Measurements from ENCODE around the gene GRIK2. TPM values are rescaled to one million over a fixed set of nuclear protein-coding genes. Genes with fewer than 3 reads are reported as not detected.

The GRIK2 gene
- total RNA-seq, 3 donors from 2014 or later: 1.3 to 1.8 (median 1.5) TPM

DNA sequence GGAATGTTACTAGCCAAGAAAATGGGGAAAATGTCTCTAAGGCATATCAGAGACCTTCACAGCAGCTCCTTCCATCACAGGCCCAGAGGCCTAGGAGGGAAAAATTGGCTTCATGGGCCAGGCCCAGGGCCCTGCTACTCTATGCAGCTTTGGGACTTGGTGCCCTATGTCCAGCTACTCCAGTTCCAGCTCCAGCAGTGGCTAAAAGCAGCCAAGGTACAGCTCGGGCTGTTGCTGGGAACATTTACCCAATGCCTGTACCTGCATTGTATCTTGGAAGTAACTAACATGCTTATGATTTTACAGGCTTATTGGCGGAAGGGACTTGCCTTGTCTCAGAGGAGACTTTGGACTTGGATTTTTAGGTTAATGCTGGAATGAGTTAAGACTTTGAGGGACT is 390.6 kb downstream of the GRIK2 start:
- Histone ChIP-seq H3K4me1 (ENCODE audit: low read depth) (no peaks in the 10 kb centered on the region), H3K4me3 (no peak overlapping the region), H3K9me3 (peaks cover 7% of the 10 kb centered on the region), H3K36me3 (ENCODE audit: low read depth) (no peaks in the 10 kb centered on the region)
- DNase-seq: no peak
- no peak for ATAC-seq
- TF ChIP-seq, protein P1, sequence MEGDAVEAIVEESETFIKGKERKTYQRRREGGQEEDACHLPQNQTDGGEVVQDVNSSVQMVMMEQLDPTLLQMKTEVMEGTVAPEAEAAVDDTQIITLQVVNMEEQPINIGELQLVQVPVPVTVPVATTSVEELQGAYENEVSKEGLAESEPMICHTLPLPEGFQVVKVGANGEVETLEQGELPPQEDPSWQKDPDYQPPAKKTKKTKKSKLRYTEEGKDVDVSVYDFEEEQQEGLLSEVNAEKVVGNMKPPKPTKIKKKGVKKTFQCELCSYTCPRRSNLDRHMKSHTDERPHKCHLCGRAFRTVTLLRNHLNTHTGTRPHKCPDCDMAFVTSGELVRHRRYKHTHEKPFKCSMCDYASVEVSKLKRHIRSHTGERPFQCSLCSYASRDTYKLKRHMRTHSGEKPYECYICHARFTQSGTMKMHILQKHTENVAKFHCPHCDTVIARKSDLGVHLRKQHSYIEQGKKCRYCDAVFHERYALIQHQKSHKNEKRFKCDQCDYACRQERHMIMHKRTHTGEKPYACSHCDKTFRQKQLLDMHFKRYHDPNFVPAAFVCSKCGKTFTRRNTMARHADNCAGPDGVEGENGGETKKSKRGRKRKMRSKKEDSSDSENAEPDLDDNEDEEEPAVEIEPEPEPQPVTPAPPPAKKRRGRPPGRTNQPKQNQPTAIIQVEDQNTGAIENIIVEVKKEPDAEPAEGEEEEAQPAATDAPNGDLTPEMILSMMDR (IDR thresholded peaks at IDR 0.05): no peak
- intact Hi-C loops (cut with DNase I, micrococcal nuclease): no loop called here

DNA sequence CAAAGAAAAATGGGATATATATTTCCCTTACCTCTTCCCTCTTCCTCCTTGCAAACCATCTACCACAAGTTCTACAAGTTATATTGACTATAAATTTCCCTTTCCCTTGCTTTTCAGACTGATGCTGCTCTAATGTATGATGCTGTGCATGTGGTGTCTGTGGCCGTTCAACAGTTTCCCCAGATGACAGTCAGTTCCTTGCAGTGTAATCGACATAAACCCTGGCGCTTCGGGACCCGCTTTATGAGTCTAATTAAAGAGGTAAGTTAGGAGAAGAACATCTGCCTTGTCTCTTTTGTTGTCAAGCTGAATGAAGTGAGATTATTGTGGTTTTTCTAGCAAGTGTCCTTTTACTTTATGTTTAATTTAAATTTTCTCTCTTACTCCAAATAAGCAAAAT is 406.0 kb downstream of the GRIK2 start:
- DNase-seq (no peak), ATAC-seq (no peak)
- Histone ChIP-seq H3K4me3 (no peak overlapping the region), H3K36me3 (ENCODE audit: low read depth) (no peaks in the 10 kb centered on the region), H3K4me1 (ENCODE audit: low read depth) (no peaks in the 10 kb centered on the region), H3K9me3 (no peaks in the 10 kb centered on the region)
- TF ChIP-seq, protein P1 (IDR thresholded peaks at IDR 0.05): no peak
- intact Hi-C loops (cut with DNase I, micrococcal nuclease): no loop called here

- DNase-seq: no peak
- Histone ChIP-seq H3K36me3 (ENCODE audit: low read depth) (no peaks in the 10 kb centered on the region), H3K4me1 (ENCODE audit: low read depth) (no peaks in the 10 kb centered on the region), H3K9me3 (no peaks in the 10 kb centered on the region), H3K4me3 (no peak overlapping the region)
- intact Hi-C loops (cut with DNase I, micrococcal nuclease): no loop called here
- TF ChIP-seq, protein P1 (IDR thresholded peaks at IDR 0.05): no peak
- ATAC-seq: no peak
Measured at GRCh38 chr6:101800598-101800997, 407.1 kb downstream of the GRIK2 start.

GRCh38 chr6:101803136-101803535 is 409.6 kb downstream of the GRIK2 start:
- no peak for ATAC-seq

GRCh38 chr6:101806241-101806640 is 412.7 kb downstream of the GRIK2 start:
- H3K4me3 ChIP-seq: no peak overlapping the region
- ATAC-seq: no peak
- intact Hi-C loops (cut with DNase I, micrococcal nuclease): no loop called here
- TF ChIP-seq, protein P1 (IDR thresholded peaks at IDR 0.05): no peak
- DNase-seq: no peak
- H3K9me3 ChIP-seq: no peaks in the 10 kb centered on the region
- H3K36me3 ChIP-seq (ENCODE audit: low read depth): no peaks in the 10 kb centered on the region
- H3K4me1 ChIP-seq (ENCODE audit: low read depth): no peaks in the 10 kb centered on the region

More at GRCh38 chr6:101803136-101803535, 409.6 kb downstream of the GRIK2 start:
- intact Hi-C loops (cut with DNase I, micrococcal nuclease): no loop called here
- DNase-seq: no peak
- no peaks in the 10 kb centered on the region for H3K36me3 ChIP-seq (ENCODE audit: low read depth)
- H3K4me1 ChIP-seq (ENCODE audit: low read depth): no peaks in the 10 kb centered on the region
- H3K9me3 ChIP-seq: no peaks in the 10 kb centered on the region
- TF ChIP-seq, protein P1 (IDR thresholded peaks at IDR 0.05): no peak
- H3K4me3 ChIP-seq: no peak overlapping the region

GRCh38 chr6:101811108-101811507 is 417.6 kb downstream of the GRIK2 start:
- intact Hi-C loops (cut with DNase I, micrococcal nuclease): no loop called here
- Histone ChIP-seq H3K36me3 (ENCODE audit: low read depth) (no peaks in the 10 kb centered on the region), H3K9me3 (no peaks in the 10 kb centered on the region), H3K4me1 (ENCODE audit: low read depth) (no peaks in the 10 kb centered on the region), H3K4me3 (no peak overlapping the region)
- DNase-seq (no peak), ATAC-seq (no peak)
- TF ChIP-seq, protein P1 (IDR thresholded peaks at IDR 0.05): no peak
